Spleen (tissue), 11 donors: ENCODE measurements around the gene TRO. TPM values are rescaled to one million over a fixed set of nuclear protein-coding genes. Genes with fewer than 3 reads are reported as not detected.

ENCODE experiments used
- DNase-seq: peaks from one replicate; pipeline ENCODE4 v3.0.0-alpha.2; 2020
- H3K27ac ChIP-seq, 8 donors: fragments of 200-600 bp; sonication (generic) in 7 of 8; 1 replicate in 4 of 8; 2 replicates in 4 of 8; pipeline versions ENCODE4 v1.5.0 to v1.8.0; 2016 to 2021; ENCODE audit warnings: inconsistent platforms in 4 of 8, mild to moderate bottlenecking in 4 of 8, moderate library complexity in 1 of 8
- H3K27me3 ChIP-seq, 7 donors: fragments of 200-600 bp; sonication (generic) in 6 of 7; replicated peaks in 1 of 7; 1 replicate in 4 of 7; 2 replicates in 3 of 7; pipeline versions ENCODE4 v1.5.0 to v1.8.0; 2016 to 2021; ENCODE audit warnings: inconsistent platforms in 3 of 7, mild to moderate bottlenecking in 1 of 7
- H3K36me3 ChIP-seq, 6 donors: fragments of 200-600 bp; sonication (generic) in 5 of 6; 1 replicate in 4 of 6; 2 replicates in 2 of 6; pipeline versions ENCODE4 v1.5.0 to v1.8.0; 2016 to 2021; ENCODE audit warnings: inconsistent platforms in 2 of 6
- H3K4me1 ChIP-seq, 6 donors: fragments of 200-600 bp; sonication (generic) in 5 of 6; 1 replicate in 3 of 6; 2 replicates in 3 of 6; pipeline versions ENCODE4 v1.5.0 to v1.8.0; 2016 to 2021; ENCODE audit warnings: inconsistent platforms in 3 of 6
- H3K4me3 ChIP-seq, 8 donors: fragments of 200-600 bp; sonication (generic) in 7 of 8; 1 replicate in 4 of 8; 2 replicates in 4 of 8; pipeline versions ENCODE4 v1.5.0 to v1.8.0; 2016 to 2021; ENCODE audit warnings: inconsistent platforms in 4 of 8, mild to moderate bottlenecking in 4 of 8, moderate library complexity in 2 of 8
- H3K9me3 ChIP-seq, 8 donors: fragments of 200-600 bp; sonication (generic) in 7 of 8; 1 replicate in 4 of 8; 2 replicates in 4 of 8; pipeline versions ENCODE4 v1.5.0 to v1.8.0; 2016 to 2021; ENCODE audit warnings: inconsistent platforms in 4 of 8
- POLR2A ChIP-seq, 3 donors: fragments of 450-650 bp; IDR thresholded peaks; one replicate each; pipeline ENCODE4 v1.5.1; 2017; ENCODE audit warnings: antibody characterized with exemption in 3 of 3, mild to moderate bottlenecking in 1 of 3
- POLR2AphosphoS5 ChIP-seq, 3 donors: sonication (generic); formaldehyde crosslinking; IDR thresholded peaks; one replicate each; pipeline ENCODE4 v1.5.1; 2017; ENCODE audit warnings: antibody characterized with exemption in 3 of 3
- WGBS, 5 donors: extraction: QIAGEN DNeasy Blood & Tissue Kit in 3 of 5; methylation state at CpG; one replicate each; pipeline versions ENCODE4 v1.1.5 to v1.1.7; 2013 to 2018; 5-methylcytosine and 5-hydroxymethylcytosine counted together
- intact Hi-C: fragments of 100-400 bp; cut with DNase I; formaldehyde crosslinking; loops from one replicate; pipeline ENCODE4 v1.15.0; 2023; ENCODE audit warnings: low total_unique reads
- polyA plus RNA-seq, 3 donors: library from polyadenylated mRNA; stranded (reverse); fragments of 200-250 nt; gene quantifications; one replicate each; pipeline ENCODE4 v1.2.1, GENCODE V29; 2013
- total RNA-seq, 7 donors: library from RNA; depleted of rRNA in 3 of 7; stranded (reverse); fragments of >200 nt in 3 of 7; fragmentation: NEBNext Ultra II Directional in 4 of 7; extraction: Animal tissue kit (Norgen Biotek cat#: 25700) in 4 of 7; gene quantifications; one replicate each; pipeline versions ENCODE4 v1.1.0 to v1.2.1, GENCODE V29; 2016 to 2021
- TF ChIP-seq, protein P1 (sequence below), 11 experiments: fragments of 200-600 bp in 7 of 11; fragments of 450-650 bp in 4 of 11; sonication (generic) in 4 of 11; IDR thresholded peaks in 8 of 11; conservative IDR thresholded peaks in 3 of 11; 1 replicate in 7 of 11; 2 replicates in 4 of 11; pipeline versions ENCODE4 v1.4.0 to v1.8.0; 2016 to 2021; ENCODE audit warnings: antibody characterized with exemption in 11 of 11, inconsistent platforms in 4 of 11, mild to moderate bottlenecking in 1 of 11
- donor health status: healthy with polysubstance abuse.
- donor health status: DM: no; HTN: no; CAD: no; lungs with moderate emphysema.
- donor health status: DM: no; HTN: no; CAD: no.
- donor health status: Bipolar disorder and iron deficiency.
- donor health status: healthy.
- donor health status: DM: no; HTN: no; CAD: no.
- donor health status: DM: yes; HTN: yes; CAD: no.

Gene TRO
- total and polyA plus RNA-seq, 10 donors = 2.0 to 6.2 (median 4.7) TPM

GRCh38 chrX:54933150-54933826 is 12.7 kb downstream of the TRO start:
- Histone ChIP-seq H3K4me1 (no peaks in the 10 kb centered on the region), H3K9me3 (peaks cover 0 to under 1% (median 0%) of the 10 kb centered on the region in 8 donors), H3K27me3 (no peaks in the 10 kb centered on the region), H3K4me3 (no peak overlapping the region), H3K27ac (no peak overlapping the region), H3K36me3 (no peaks in the 10 kb centered on the region)
- intact Hi-C loops = no loop called here
- TF ChIP-seq POLR2A (IDR thresholded peaks at IDR 0.05) = no peak
- TF ChIP-seq, protein P1, sequence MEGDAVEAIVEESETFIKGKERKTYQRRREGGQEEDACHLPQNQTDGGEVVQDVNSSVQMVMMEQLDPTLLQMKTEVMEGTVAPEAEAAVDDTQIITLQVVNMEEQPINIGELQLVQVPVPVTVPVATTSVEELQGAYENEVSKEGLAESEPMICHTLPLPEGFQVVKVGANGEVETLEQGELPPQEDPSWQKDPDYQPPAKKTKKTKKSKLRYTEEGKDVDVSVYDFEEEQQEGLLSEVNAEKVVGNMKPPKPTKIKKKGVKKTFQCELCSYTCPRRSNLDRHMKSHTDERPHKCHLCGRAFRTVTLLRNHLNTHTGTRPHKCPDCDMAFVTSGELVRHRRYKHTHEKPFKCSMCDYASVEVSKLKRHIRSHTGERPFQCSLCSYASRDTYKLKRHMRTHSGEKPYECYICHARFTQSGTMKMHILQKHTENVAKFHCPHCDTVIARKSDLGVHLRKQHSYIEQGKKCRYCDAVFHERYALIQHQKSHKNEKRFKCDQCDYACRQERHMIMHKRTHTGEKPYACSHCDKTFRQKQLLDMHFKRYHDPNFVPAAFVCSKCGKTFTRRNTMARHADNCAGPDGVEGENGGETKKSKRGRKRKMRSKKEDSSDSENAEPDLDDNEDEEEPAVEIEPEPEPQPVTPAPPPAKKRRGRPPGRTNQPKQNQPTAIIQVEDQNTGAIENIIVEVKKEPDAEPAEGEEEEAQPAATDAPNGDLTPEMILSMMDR (IDR thresholded peaks at IDR 0.05 in 8 of 11, conservative IDR thresholded peaks at IDR 0.05 in 3 of 11) = no peak
- TF ChIP-seq POLR2AphosphoS5 (IDR thresholded peaks at IDR 0.05) = no peak
- 79 to 95% (median 90%) methylated on average over 10 of the region's 10 CpGs for WGBS, 5 donors
- no peak for DNase-seq

GRCh38 chrX:54934058-54934457 is 13.4 kb downstream of the TRO start:
- no peaks in the 10 kb centered on the region for H3K4me1 ChIP-seq
- intact Hi-C loops = no loop called here
- H3K27me3 ChIP-seq = no peaks in the 10 kb centered on the region
- TF ChIP-seq POLR2AphosphoS5 (IDR thresholded peaks at IDR 0.05) (no peak), POLR2A (IDR thresholded peaks at IDR 0.05) (no peak)
- TF ChIP-seq, protein P1 (IDR thresholded peaks at IDR 0.05 in 8 of 11, conservative IDR thresholded peaks at IDR 0.05 in 3 of 11) = no peak
- no peaks in the 10 kb centered on the region for H3K36me3 ChIP-seq
- H3K27ac ChIP-seq = no peak overlapping the region
- H3K9me3 ChIP-seq = no peaks in the 10 kb centered on the region
- 60 to 94% (median 74%) methylated on average over 6 of the region's 6 CpGs for WGBS, 5 donors
- H3K4me3 ChIP-seq = no peak overlapping the region
- no peak for DNase-seq

DNA sequence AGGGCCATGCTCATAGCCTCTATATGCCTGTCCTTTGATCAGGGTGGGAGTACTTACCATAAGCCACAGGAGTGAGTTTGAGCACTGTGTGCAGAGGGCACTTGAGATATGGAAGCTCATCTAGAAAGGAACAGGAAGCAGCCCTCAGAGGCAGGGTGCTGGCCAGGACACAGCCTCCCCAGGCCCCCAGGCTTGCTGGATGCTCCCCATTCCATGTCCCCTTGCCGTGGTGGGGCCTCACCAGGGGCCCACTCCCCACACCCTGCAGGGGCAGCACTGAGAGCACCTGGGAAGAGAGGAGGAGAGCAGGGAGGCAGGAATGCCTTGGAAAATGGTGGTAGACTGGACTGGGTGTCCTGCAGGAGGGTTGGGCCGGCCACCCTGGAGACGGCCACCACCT is 14.3 kb downstream of the TRO start:
- no peaks in the 10 kb centered on the region for H3K36me3 ChIP-seq
- no peak overlapping the region for H3K4me3 ChIP-seq
- H3K4me1 ChIP-seq = no peaks in the 10 kb centered on the region
- TF ChIP-seq POLR2A (IDR thresholded peaks at IDR 0.05) (no peak), POLR2AphosphoS5 (IDR thresholded peaks at IDR 0.05) (no peak)
- TF ChIP-seq, protein P1 (IDR thresholded peaks at IDR 0.05 in 8 of 11, conservative IDR thresholded peaks at IDR 0.05 in 3 of 11) = no peak
- no peaks in the 10 kb centered on the region for H3K27me3 ChIP-seq
- intact Hi-C loops = no loop called here
- DNase-seq = no peak
- WGBS, 5 donors = 71 to 98% (median 81%) methylated on average over 1 to 3 of the region's 3 CpGs; no CpG with 5 or more reads in 1 of the 5 donors
- H3K27ac ChIP-seq = no peak overlapping the region
- H3K9me3 ChIP-seq = no peaks in the 10 kb centered on the region

- Histone ChIP-seq H3K4me1 (no peaks in the 10 kb centered on the region), H3K4me3 (no peak overlapping the region), H3K27ac (no peak overlapping the region), H3K27me3 (no peaks in the 10 kb centered on the region), H3K36me3 (no peaks in the 10 kb centered on the region), H3K9me3 (no peaks in the 10 kb centered on the region)
- intact Hi-C loops = no loop called here
- 65 to 100% (median 80%) methylated on average over 1 to 4 of the region's 4 CpGs for WGBS, 5 donors
- TF ChIP-seq POLR2AphosphoS5 (IDR thresholded peaks at IDR 0.05) (no peak), POLR2A (IDR thresholded peaks at IDR 0.05) (no peak)
- TF ChIP-seq, protein P1 (IDR thresholded peaks at IDR 0.05 in 8 of 11, conservative IDR thresholded peaks at IDR 0.05 in 3 of 11) = no peak
- DNase-seq = no peak
These were observed 14.7 kb downstream of the TRO start for GRCh38 chrX:54935306-54935705.
